ENCODE results near the gene MTHFD1. TPM values are rescaled to one million over a fixed set of nuclear protein-coding genes. Genes with fewer than 3 reads are reported as not detected.

MTHFD1 gene
- 112 to 124 TPM (median 117 TPM) in 5 replicates for total RNA-seq (2022; extraction: Qiagen RNA extraction)

GRCh38 chr14:64387782-64388532 is at the start of gene MTHFD1:
MTHFD1 (plus strand) TSS chr14:64388353; CDS start chr14:64388428, 75 bp downstream.

GRCh38 chr14:64465191-64465822 is 77.2 kb downstream of the MTHFD1 start, which contains the start of gene AKAP5:
AKAP5 (plus strand) TSS chr14:64465499; CDS start chr14:64468395, 2,896 bp downstream.

GRCh38 chr14:64503434-64504309 is 115.5 kb downstream of the MTHFD1 start, which contains the start of gene ZBTB25:
ZBTB25 (minus strand) TSS chr14:64503838; CDS start chr14:64490533, 13,305 bp downstream.

GRCh38 chr14:64504310-64504896 is 116.2 kb downstream of the MTHFD1 start, which contains the start of gene ZBTB1:
ZBTB1 (plus strand) TSS chr14:64504770; CDS start chr14:64521505, 16,735 bp downstream.

Other genes with a start within 250 kb of the MTHFD1 start
- 0.06 to 0.15 TPM (median 0.09 TPM) in 4 of 5 replicates, not detected in the other for gene ESR2, start 94.0 kb upstream of the MTHFD1 start, total RNA-seq (2022; extraction: Qiagen RNA extraction)
- 0.26 to 0.49 TPM (median 0.33 TPM) in 5 replicates for gene AKAP5, start 77.1 kb downstream of the MTHFD1 start, total RNA-seq (2022; extraction: Qiagen RNA extraction)
- gene ZBTB25, start 115.5 kb downstream of the MTHFD1 start, total RNA-seq (2022; extraction: Qiagen RNA extraction): 3.2 to 5.9 TPM (median 5.2 TPM) in 5 replicates
- gene ZBTB1, start 116.4 kb downstream of the MTHFD1 start, total RNA-seq (2022; extraction: Qiagen RNA extraction): 18.1 to 25.5 TPM (median 22.8 TPM) in 5 replicates
- 30.7 to 39.9 TPM (median 35.5 TPM) in 5 replicates for gene HSPA2, start 152.4 kb downstream of the MTHFD1 start, total RNA-seq (2022; extraction: Qiagen RNA extraction)
- 0.06 to 0.40 TPM (median 0.24 TPM) in 5 replicates for gene PPP1R36, start 161.6 kb downstream of the MTHFD1 start, total RNA-seq (2022; extraction: Qiagen RNA extraction)

Data from A549 treated with dexamethasone at 1 μM for 4 hours (cell line).